Measurements from ENCODE around the gene MTMR2. TPM values are rescaled to one million over a fixed set of nuclear protein-coding genes. Genes with fewer than 3 reads are reported as not detected.
A peak's percentile ranks its signal among the peaks of the same experiment; 100 is the strongest.

The MTMR2 gene
- total and polyA plus RNA-seq, 2 of the 13 experiments (the other 11 are each of a cell fraction or from before 2014, with no cell fraction given): 12.7 to 22.3 TPM

DNA sequence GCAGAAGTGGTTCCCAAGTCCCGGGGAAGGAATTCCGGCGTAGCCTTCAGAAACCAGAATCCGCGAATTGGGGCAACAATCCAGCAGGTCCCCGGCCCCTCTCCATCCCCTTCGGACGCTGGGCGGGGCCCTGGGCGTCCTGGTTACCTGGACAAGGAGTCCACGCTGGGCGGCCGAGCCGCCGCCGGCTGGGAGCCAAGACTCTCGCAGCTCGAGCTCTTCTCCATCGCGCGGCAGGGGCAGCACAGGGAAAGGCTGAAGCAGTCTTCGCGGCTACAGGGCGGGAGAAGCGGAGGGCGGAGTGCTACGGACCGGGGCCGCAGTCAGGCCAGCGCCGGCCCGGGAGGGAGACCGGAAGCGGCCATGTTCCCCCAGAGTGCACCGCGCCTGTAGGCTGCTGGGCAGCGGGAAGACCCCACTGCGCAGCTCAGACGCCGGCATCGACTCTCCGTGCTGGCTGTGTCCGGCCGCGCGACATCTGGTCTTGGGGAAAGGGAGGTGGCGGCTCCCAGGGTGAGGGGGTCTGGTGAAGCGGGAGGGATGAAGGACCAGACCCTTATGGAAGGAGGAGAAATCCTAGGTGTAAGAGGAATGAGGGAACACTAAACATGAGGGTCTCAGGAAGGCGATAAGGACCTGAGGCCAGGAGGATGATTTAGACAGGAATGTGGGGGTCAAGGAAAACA is at the start of gene MTMR2 (continued):
- TF ChIP-seq TRIM22 (IDR thresholded peaks at IDR 0.05) (no peak), FOXK2 (IDR thresholded peaks at IDR 0.05) (no peak), MYC (CRISPR knock-in tag; IDR thresholded peaks at IDR 0.05; ENCODE audit: borderline replicate concordance) (peak; percentile 87), SAFB2 (CRISPR knock-in tag; IDR thresholded peaks at IDR 0.05; ENCODE audit: borderline replicate concordance, low read depth) (peak; percentile 62; the same call in 1 of the 2 replicates), FUBP1 (CRISPR knock-in tag; IDR thresholded peaks at IDR 0.05; ENCODE audit: borderline replicate concordance) (no peak), ZNF704 (CRISPR knock-in tag; IDR thresholded peaks at IDR 0.05; ENCODE audit: borderline replicate concordance) (peak; percentile 68; the same call in 1 of the 2 replicates), MAFK (conservative IDR thresholded peaks at IDR 0.05 in 1 of 2, IDR thresholded peaks at IDR 0.05 in 1 of 2; ENCODE audit: low read length in 2 of 2) (no peak), MTF2 (CRISPR knock-in tag; IDR thresholded peaks at IDR 0.05; ENCODE audit: borderline replicate concordance) (peak; percentile 94; the same call in 1 of the 2 replicates), SMYD3 (CRISPR knock-in tag; IDR thresholded peaks at IDR 0.05) (no peak), ZNF691 (CRISPR knock-in tag; IDR thresholded peaks at IDR 0.05; ENCODE audit: borderline replicate concordance, low read depth) (peak; percentile 77; the same call in 1 of the 2 replicates), IKZF5 (CRISPR knock-in tag; IDR thresholded peaks at IDR 0.05) (peak; percentile 88), ZNF124 (CRISPR knock-in tag; IDR thresholded peaks at IDR 0.05) (peak; percentile 57; the same call in 1 of the 2 replicates), ZSCAN30 (CRISPR knock-in tag; IDR thresholded peaks at IDR 0.05) (no peak)
- TF ChIP-seq, protein P1, sequence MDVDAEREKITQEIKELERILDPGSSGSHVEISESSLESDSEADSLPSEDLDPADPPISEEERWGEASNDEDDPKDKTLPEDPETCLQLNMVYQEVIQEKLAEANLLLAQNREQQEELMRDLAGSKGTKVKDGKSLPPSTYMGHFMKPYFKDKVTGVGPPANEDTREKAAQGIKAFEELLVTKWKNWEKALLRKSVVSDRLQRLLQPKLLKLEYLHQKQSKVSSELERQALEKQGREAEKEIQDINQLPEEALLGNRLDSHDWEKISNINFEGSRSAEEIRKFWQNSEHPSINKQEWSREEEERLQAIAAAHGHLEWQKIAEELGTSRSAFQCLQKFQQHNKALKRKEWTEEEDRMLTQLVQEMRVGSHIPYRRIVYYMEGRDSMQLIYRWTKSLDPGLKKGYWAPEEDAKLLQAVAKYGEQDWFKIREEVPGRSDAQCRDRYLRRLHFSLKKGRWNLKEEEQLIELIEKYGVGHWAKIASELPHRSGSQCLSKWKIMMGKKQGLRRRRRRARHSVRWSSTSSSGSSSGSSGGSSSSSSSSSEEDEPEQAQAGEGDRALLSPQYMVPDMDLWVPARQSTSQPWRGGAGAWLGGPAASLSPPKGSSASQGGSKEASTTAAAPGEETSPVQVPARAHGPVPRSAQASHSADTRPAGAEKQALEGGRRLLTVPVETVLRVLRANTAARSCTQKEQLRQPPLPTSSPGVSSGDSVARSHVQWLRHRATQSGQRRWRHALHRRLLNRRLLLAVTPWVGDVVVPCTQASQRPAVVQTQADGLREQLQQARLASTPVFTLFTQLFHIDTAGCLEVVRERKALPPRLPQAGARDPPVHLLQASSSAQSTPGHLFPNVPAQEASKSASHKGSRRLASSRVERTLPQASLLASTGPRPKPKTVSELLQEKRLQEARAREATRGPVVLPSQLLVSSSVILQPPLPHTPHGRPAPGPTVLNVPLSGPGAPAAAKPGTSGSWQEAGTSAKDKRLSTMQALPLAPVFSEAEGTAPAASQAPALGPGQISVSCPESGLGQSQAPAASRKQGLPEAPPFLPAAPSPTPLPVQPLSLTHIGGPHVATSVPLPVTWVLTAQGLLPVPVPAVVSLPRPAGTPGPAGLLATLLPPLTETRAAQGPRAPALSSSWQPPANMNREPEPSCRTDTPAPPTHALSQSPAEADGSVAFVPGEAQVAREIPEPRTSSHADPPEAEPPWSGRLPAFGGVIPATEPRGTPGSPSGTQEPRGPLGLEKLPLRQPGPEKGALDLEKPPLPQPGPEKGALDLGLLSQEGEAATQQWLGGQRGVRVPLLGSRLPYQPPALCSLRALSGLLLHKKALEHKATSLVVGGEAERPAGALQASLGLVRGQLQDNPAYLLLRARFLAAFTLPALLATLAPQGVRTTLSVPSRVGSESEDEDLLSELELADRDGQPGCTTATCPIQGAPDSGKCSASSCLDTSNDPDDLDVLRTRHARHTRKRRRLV (CRISPR knock-in tag; IDR thresholded peaks at IDR 0.05): peak; percentile 82; the same call in 1 of the 2 replicates

All from HepG2 (cell line).